ENCODE data around the gene ANKS1B.

GRCh38 chr12:99119449-99119848 is 865.3 kb downstream of the ANKS1B start:
- TF ChIP-seq CTCF (conservative IDR thresholded peaks at IDR 0.05; ENCODE audit: low read length) (no peak), EZH2phosphoT487 (IDR thresholded peaks at IDR 0.05; ENCODE audit: borderline replicate concordance) (no peak)
